Tibial artery (tissue), 4 donors: ENCODE results near the gene SRRM3.

Source experiments
- DNase-seq, 2 donors: peaks; one replicate each; pipeline ENCODE4 v3.0.0-alpha.2; 2019
- H3K27ac ChIP-seq, 2 donors: fragments of 200-600 bp; sonication (generic) in 1 of 2; 1 replicate in 1 of 2; 2 replicates in 1 of 2; pipeline ENCODE4 v1.5.1; 2018 to 2019; ENCODE audit warnings: mild to moderate bottlenecking in 1 of 2
- H3K27me3 ChIP-seq, 2 donors: fragments of 200-600 bp; sonication (generic) in 1 of 2; one replicate each; pipeline versions ENCODE4 v1.5.1 to v1.6.0; 2016 to 2019
- H3K36me3 ChIP-seq, 3 donors: fragments of 200-600 bp; sonication (generic) in 2 of 3; one replicate each; pipeline ENCODE4 v1.5.1; 2016 to 2019; ENCODE audit warnings: mild to moderate bottlenecking in 2 of 3
- H3K4me1 ChIP-seq, 4 donors: fragments of 200-600 bp; sonication (generic) in 2 of 4; 1 replicate in 3 of 4; 2 replicates in 1 of 4; pipeline ENCODE4 v1.5.1; 2016 to 2019
- H3K4me3 ChIP-seq, 2 donors: fragments of 200-600 bp; sonication (generic) in 1 of 2; 1 replicate in 1 of 2; 2 replicates in 1 of 2; pipeline ENCODE4 v1.5.1; 2018 to 2019; ENCODE audit warnings: mild to moderate bottlenecking in 2 of 2
- H3K9me3 ChIP-seq, 3 donors: fragments of 200-600 bp; sonication (generic) in 1 of 3; one replicate each; pipeline ENCODE4 v1.5.1; 2016 to 2019
- intact Hi-C: fragments of 100-400 bp; cut with DNase I; formaldehyde crosslinking; loops from one replicate; pipeline ENCODE4 v1.15.0; 2023; ENCODE audit warnings: low total_unique reads
- TF ChIP-seq, protein P1 (sequence below), 2 experiments: fragments of 200-600 bp in 1 of 2; fragments of 450-650 bp in 1 of 2; IDR thresholded peaks; one replicate each; pipeline ENCODE4 v1.5.1; 2017 to 2019; ENCODE audit warnings: antibody characterized with exemption in 2 of 2, mild to moderate bottlenecking in 1 of 2, moderate library complexity in 1 of 2

Gene SRRM3

DNA sequence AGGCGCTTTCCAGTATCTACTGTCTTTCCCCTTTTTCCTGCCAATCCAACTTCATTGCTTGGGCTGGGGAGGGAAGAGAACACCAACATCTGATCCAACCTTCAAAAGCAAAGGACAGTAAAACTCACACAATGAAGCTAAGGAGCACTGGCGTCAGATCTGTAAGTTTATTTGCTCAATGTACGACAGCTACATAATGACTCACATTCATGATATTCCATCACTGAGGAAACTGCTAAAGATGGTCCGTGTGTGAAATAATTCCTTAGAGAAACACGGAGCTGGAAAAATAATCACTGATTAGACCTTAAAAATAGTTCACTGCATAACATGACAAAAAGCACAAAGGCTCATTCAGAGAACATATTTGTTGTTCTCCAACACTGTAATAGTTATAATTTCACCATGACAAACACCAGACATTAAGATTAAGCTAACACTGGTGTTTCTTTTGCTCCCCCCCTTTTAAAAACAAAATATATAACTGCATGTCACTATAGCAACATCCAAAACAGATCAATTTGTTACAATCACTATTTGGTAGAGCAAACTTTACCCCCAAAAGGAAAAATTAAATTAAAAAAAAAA is 125.0 kb downstream of the SRRM3 start:
- Histone ChIP-seq H3K9me3 (no peaks in the 10 kb centered on the region), H3K4me3 (no peak overlapping the region), H3K27ac (peak overlapping the region; percentile 3 to 7), H3K36me3 (peaks cover 12 to 46% (median 30%) of the 10 kb centered on the region in 3 donors), H3K27me3 (no peaks in the 10 kb centered on the region), H3K4me1 (peaks cover 0 to 64% (median 24%) of the 10 kb centered on the region in 4 donors)
- intact Hi-C loops: no loop called here
- TF ChIP-seq, protein P1, sequence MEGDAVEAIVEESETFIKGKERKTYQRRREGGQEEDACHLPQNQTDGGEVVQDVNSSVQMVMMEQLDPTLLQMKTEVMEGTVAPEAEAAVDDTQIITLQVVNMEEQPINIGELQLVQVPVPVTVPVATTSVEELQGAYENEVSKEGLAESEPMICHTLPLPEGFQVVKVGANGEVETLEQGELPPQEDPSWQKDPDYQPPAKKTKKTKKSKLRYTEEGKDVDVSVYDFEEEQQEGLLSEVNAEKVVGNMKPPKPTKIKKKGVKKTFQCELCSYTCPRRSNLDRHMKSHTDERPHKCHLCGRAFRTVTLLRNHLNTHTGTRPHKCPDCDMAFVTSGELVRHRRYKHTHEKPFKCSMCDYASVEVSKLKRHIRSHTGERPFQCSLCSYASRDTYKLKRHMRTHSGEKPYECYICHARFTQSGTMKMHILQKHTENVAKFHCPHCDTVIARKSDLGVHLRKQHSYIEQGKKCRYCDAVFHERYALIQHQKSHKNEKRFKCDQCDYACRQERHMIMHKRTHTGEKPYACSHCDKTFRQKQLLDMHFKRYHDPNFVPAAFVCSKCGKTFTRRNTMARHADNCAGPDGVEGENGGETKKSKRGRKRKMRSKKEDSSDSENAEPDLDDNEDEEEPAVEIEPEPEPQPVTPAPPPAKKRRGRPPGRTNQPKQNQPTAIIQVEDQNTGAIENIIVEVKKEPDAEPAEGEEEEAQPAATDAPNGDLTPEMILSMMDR (IDR thresholded peaks at IDR 0.05): no peak
- no peak for DNase-seq

DNA sequence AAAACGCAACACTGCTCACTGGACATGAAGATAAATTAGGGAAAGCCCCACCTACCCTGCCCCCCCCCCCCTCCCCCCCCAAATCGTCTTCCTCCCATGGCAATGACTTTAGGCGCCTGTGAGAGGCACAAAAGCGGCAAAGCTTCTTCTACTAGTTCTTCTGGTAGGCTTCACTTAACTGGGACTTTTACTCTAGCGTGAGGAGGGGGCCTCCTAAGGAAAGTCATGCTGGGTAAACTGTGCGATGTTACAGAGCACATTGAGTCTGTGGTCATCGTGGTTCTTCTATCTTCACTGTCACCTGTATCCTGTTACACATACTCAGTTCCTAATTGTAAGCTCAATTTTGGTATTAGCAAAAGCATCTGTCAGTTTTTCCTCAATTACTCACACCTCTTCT is 125.9 kb downstream of the SRRM3 start:
- no peak overlapping the region for H3K27ac ChIP-seq
- DNase-seq: no peak
- no peaks in the 10 kb centered on the region for H3K9me3 ChIP-seq
- no peaks in the 10 kb centered on the region for H3K27me3 ChIP-seq
- intact Hi-C loops: no loop called here
- TF ChIP-seq, protein P1 (IDR thresholded peaks at IDR 0.05): no peak
- H3K36me3 ChIP-seq: peaks cover 12 to 46% (median 30%) of the 10 kb centered on the region in 3 donors
- peaks cover 0 to 64% (median 22%) of the 10 kb centered on the region in 4 donors for H3K4me1 ChIP-seq
- no peak overlapping the region for H3K4me3 ChIP-seq

DNA sequence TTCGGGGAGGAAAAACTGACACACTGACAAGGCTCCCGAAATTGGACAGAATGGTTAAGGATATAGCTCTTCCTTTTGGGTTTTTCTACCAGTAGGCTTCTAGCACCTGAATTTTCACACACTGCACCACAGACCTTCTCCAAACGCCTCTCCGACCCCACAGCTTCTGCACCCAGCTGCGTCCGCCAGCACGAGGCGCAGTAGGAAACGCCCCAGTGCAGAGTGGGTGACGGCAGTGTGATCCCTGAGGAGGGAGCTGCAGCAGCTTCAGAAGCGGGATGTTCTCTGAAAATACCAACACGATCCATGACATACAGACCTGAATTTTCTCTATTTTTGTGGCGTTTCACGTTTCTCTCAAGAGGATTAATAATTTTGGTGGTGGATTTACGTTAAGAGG is 126.7 kb downstream of the SRRM3 start:
- TF ChIP-seq, protein P1 (IDR thresholded peaks at IDR 0.05): no peak
- Histone ChIP-seq H3K4me3 (no peak overlapping the region), H3K27me3 (no peaks in the 10 kb centered on the region), H3K4me1 (peaks cover 0 to 66% (median 26%) of the 10 kb centered on the region in 4 donors), H3K36me3 (peaks cover 12 to 46% (median 30%) of the 10 kb centered on the region in 3 donors), H3K9me3 (no peaks in the 10 kb centered on the region), H3K27ac (no peak overlapping the region)
- DNase-seq: no peak
- intact Hi-C loops: no loop called here

DNA sequence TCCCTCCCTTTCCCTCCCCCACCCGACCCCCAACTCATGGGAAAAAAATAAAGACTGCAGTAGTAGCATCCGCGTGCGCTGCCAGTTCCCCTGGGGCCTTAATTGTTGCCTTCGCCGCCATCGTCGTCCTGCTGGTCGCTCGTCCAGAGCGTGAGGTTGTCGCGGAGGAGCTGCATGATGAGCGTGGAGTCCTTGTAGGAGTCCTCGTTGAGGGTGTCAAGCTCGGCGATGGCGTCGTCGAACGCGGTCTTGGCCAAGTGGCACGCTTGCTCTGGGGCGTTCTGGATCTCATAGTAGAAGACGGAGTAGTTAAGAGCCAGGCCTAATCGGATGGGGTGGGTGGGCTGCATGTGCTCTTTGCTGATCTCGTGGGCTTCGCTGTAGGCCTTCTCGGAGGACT is 127.8 kb downstream of the SRRM3 start:
- TF ChIP-seq, protein P1 (IDR thresholded peaks at IDR 0.05): no peak
- Histone ChIP-seq H3K36me3 (peaks cover 12 to 42% (median 30%) of the 10 kb centered on the region in 3 donors), H3K4me3 (no peak overlapping the region), H3K27me3 (no peaks in the 10 kb centered on the region), H3K9me3 (no peaks in the 10 kb centered on the region), H3K4me1 (peaks cover 0 to 66% (median 33%) of the 10 kb centered on the region in 4 donors), H3K27ac (no peak overlapping the region)
- intact Hi-C loops: no loop called here
- DNase-seq: no peak

DNA sequence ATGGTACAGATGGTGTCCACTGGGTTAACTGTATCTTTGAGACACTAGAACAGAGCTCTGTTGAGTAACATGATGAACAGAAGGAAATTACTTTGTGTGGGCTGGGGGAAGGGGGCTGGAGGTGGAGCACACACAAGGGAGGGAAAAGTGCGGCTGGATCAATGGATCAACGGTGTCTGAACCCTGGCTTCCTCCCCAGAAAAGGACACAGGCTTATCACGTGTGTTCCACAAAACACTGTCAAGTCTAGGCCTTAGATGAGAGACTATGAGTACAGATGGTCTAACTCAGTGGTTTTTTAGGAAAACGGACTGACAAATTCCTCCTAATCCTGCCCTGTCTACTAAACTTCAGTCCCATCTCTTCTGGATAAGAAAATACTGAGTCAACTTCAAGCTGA is 128.6 kb downstream of the SRRM3 start:
- no peaks in the 10 kb centered on the region for H3K27me3 ChIP-seq
- H3K27ac ChIP-seq: no peak overlapping the region
- H3K4me1 ChIP-seq: peaks cover 0 to 62% (median 29%) of the 10 kb centered on the region in 4 donors
- H3K36me3 ChIP-seq: peaks cover 12 to 34% (median 26%) of the 10 kb centered on the region in 3 donors
- intact Hi-C loops: no loop called here
- TF ChIP-seq, protein P1 (IDR thresholded peaks at IDR 0.05): no peak
- no peak overlapping the region for H3K4me3 ChIP-seq
- H3K9me3 ChIP-seq: no peaks in the 10 kb centered on the region
- no peak for DNase-seq
